Measurements from ENCODE around the gene SNX9. TPM values are rescaled to one million over a fixed set of nuclear protein-coding genes. Genes with fewer than 3 reads are reported as not detected.

Gene SNX9
- polyA plus RNA-seq, 1 donor from 2014 or later = 7.0 TPM

GRCh38 chr6:157955675-157956074 lies 132.6 kb downstream of the SNX9 start:
- Histone ChIP-seq H3K4me2 (ENCODE audit: low read length) (no peak overlapping the region), H3K79me2 (replicated peaks; ENCODE audit: insufficient read depth, low read length) (no peaks in the 10 kb centered on the region), H3K27me3 (ENCODE audit: insufficient read depth, low read depth, low read length) (no peaks in the 10 kb centered on the region), H4K20me1 (ENCODE audit: insufficient read depth) (no peaks in the 10 kb centered on the region), H2AFZ (ENCODE audit: low read depth, low read length) (no peak overlapping the region), H3K9me3 (ENCODE audit: low read length) (peaks cover 3% of the 10 kb centered on the region), H3K9me2 (ENCODE audit: insufficient read depth, low read length) (no peaks in the 10 kb centered on the region), H3K9ac (ENCODE audit: low read length) (no peak overlapping the region), H3F3A (ENCODE audit: insufficient read depth, low read length, poor library complexity, severe bottlenecking) (no peaks in the 10 kb centered on the region), H3K36me3 (ENCODE audit: insufficient read depth, low read length) (no peaks in the 10 kb centered on the region), H3K27ac (ENCODE audit: low read length) (no peak overlapping the region), H3K4me3 (ENCODE audit: low read length) (no peak overlapping the region)
- TF ChIP-seq MXI1 (conservative IDR thresholded peaks at IDR 0.05; ENCODE audit: poor library complexity, severe bottlenecking) (no peak), EP300 (conservative IDR thresholded peaks at IDR 0.05; ENCODE audit: poor library complexity, severe bottlenecking) (no peak), EZH2 (IDR thresholded peaks at IDR 0.05; ENCODE audit: borderline replicate concordance, insufficient read depth, low read length, poor library complexity, severe bottlenecking) (no peak), REST (IDR thresholded peaks at IDR 0.05; ENCODE audit: borderline replicate concordance) (no peak), TAF1 (IDR thresholded peaks at IDR 0.05; ENCODE audit: low read depth) (no peak), SMC3 (conservative IDR thresholded peaks at IDR 0.05; ENCODE audit: poor library complexity) (no peak), RAD21 (conservative IDR thresholded peaks at IDR 0.05) (no peak), CTCF (IDR thresholded peaks at IDR 0.05; ENCODE audit: poor library complexity, severe bottlenecking) (no peak), POLR2AphosphoS5 (IDR thresholded peaks at IDR 0.05) (no peak)

- no peak overlapping the region for H2AFZ ChIP-seq (ENCODE audit: low read depth, low read length)
- H3K9me3 ChIP-seq (ENCODE audit: low read length) = peaks cover 3% of the 10 kb centered on the region
- H3K4me3 ChIP-seq (ENCODE audit: low read length) = no peak overlapping the region
- no peak overlapping the region for H3K4me2 ChIP-seq (ENCODE audit: low read length)
- H3K27ac ChIP-seq (ENCODE audit: low read length) = no peak overlapping the region
- no peaks in the 10 kb centered on the region for H3K79me2 ChIP-seq (replicated peaks; ENCODE audit: insufficient read depth, low read length)
- no peaks in the 10 kb centered on the region for H3F3A ChIP-seq (ENCODE audit: insufficient read depth, low read length, poor library complexity, severe bottlenecking)
- no peaks in the 10 kb centered on the region for H4K20me1 ChIP-seq (ENCODE audit: insufficient read depth)
- H3K9me2 ChIP-seq (ENCODE audit: insufficient read depth, low read length) = no peaks in the 10 kb centered on the region
- H3K36me3 ChIP-seq (ENCODE audit: insufficient read depth, low read length) = no peaks in the 10 kb centered on the region
- no peak overlapping the region for H3K9ac ChIP-seq (ENCODE audit: low read length)
- H3K27me3 ChIP-seq (ENCODE audit: insufficient read depth, low read depth, low read length) = no peaks in the 10 kb centered on the region
- TF ChIP-seq RAD21 (conservative IDR thresholded peaks at IDR 0.05) (no peak), MXI1 (conservative IDR thresholded peaks at IDR 0.05; ENCODE audit: poor library complexity, severe bottlenecking) (no peak), TAF1 (IDR thresholded peaks at IDR 0.05; ENCODE audit: low read depth) (no peak), POLR2AphosphoS5 (IDR thresholded peaks at IDR 0.05) (no peak), SMC3 (conservative IDR thresholded peaks at IDR 0.05; ENCODE audit: poor library complexity) (no peak), EP300 (conservative IDR thresholded peaks at IDR 0.05; ENCODE audit: poor library complexity, severe bottlenecking) (no peak), CTCF (IDR thresholded peaks at IDR 0.05; ENCODE audit: poor library complexity, severe bottlenecking) (no peak), REST (IDR thresholded peaks at IDR 0.05; ENCODE audit: borderline replicate concordance) (no peak), EZH2 (IDR thresholded peaks at IDR 0.05; ENCODE audit: borderline replicate concordance, insufficient read depth, low read length, poor library complexity, severe bottlenecking) (no peak)
Measured at GRCh38 chr6:157956171-157956730, 133.2 kb downstream of the SNX9 start.

All from neural cell (in vitro differentiated cells).